HUES64 (cell line): ENCODE data around the gene RTTN.

Experiments used
- H3K27ac ChIP-seq: 2 replicates; pipeline ENCODE4 v1.7.0; 2013; ENCODE audit warnings: low read depth, low read length, inconsistent platforms
- H3K27me3 ChIP-seq: 2 replicates; pipeline ENCODE4 v1.6.1; 2013; ENCODE audit warnings: mild to moderate bottlenecking, low read length; ENCODE audit not compliant: insufficient read depth
- H3K36me3 ChIP-seq: 2 replicates; pipeline ENCODE4 v1.6.1; 2013; ENCODE audit warnings: mild to moderate bottlenecking, low read length; ENCODE audit not compliant: insufficient read depth
- H3K4me1 ChIP-seq: 2 replicates; pipeline ENCODE4 v1.6.1; 2013; ENCODE audit warnings: mild to moderate bottlenecking, low read length, moderate library complexity; ENCODE audit not compliant: insufficient read depth
- H3K4me3 ChIP-seq: 2 replicates; pipeline ENCODE4 v1.5.1; 2013; ENCODE audit warnings: mild to moderate bottlenecking, low read length, moderate library complexity
- H3K9ac ChIP-seq: 2 replicates; pipeline ENCODE4 v1.6.1; 2013; ENCODE audit warnings: mild to moderate bottlenecking, low read depth, low read length
- H3K9me3 ChIP-seq: 2 replicates; pipeline ENCODE4 v1.6.1; 2013; ENCODE audit warnings: low read depth, low read length; ENCODE audit not compliant: insufficient read depth
- WGBS: fragments of 150-250, 120-280 bp; methylation state at CpG from one replicate; pipeline ENCODE4 v1.1.7; 2013; ENCODE audit warnings: missing lambda C conversion rate; 5-methylcytosine and 5-hydroxymethylcytosine counted together

Gene RTTN

DNA sequence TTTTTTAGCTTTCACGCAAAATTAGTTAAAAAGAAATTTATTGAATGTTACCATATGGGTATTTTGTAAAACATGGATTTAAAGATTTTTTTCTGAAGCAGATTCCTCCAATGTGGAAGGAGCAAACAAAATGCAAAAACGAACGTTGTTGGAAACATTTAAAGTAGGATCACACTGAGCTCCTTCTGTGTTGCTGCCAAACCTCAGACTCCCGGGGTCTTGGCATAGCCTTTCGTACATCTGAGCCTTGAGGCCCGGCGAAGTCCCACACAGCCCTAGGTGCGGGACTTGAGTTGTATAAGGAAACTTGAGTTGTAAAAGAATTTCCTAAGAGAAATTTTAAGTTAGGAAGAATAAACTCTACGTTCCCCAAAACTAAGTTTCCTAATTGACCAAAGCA is 205.8 kb downstream of the RTTN start:
- Histone ChIP-seq H3K36me3 (no peaks in the 10 kb centered on the region), H3K4me1 (peaks cover 19% of the 10 kb centered on the region), H3K27me3 (no peaks in the 10 kb centered on the region), H3K9me3 (no peaks in the 10 kb centered on the region), H3K9ac (no peak overlapping the region), H3K27ac (no peak overlapping the region), H3K4me3 (no peak overlapping the region)
- WGBS = 95% methylated on average over 7 of the region's 9 CpGs

- no peak overlapping the region for H3K4me3 ChIP-seq
- peaks cover 19% of the 10 kb centered on the region for H3K4me1 ChIP-seq
- no peaks in the 10 kb centered on the region for H3K9me3 ChIP-seq
- H3K27ac ChIP-seq = no peak overlapping the region
- H3K36me3 ChIP-seq = no peaks in the 10 kb centered on the region
- no peaks in the 10 kb centered on the region for H3K27me3 ChIP-seq
- H3K9ac ChIP-seq = no peak overlapping the region
Measured at GRCh38 chr18:69998523-69998987, 206.9 kb downstream of the RTTN start.

- no peak overlapping the region for H3K27ac ChIP-seq
- no peaks in the 10 kb centered on the region for H3K9me3 ChIP-seq
- no peaks in the 10 kb centered on the region for H3K36me3 ChIP-seq
- H3K4me3 ChIP-seq = no peak overlapping the region
- H3K4me1 ChIP-seq = peaks cover 19% of the 10 kb centered on the region
- no peak overlapping the region for H3K9ac ChIP-seq
- WGBS = 93% methylated on average over 6 of the region's 7 CpGs
- H3K27me3 ChIP-seq = no peaks in the 10 kb centered on the region
Measured at GRCh38 chr18:69996951-69997798, 208.3 kb downstream of the RTTN start.

GRCh38 chr18:69996417-69996816 is 209.1 kb downstream of the RTTN start:
- Histone ChIP-seq H3K27me3 (no peaks in the 10 kb centered on the region), H3K36me3 (no peaks in the 10 kb centered on the region), H3K4me3 (no peak overlapping the region), H3K27ac (no peak overlapping the region), H3K4me1 (peaks cover 19% of the 10 kb centered on the region), H3K9ac (no peak overlapping the region), H3K9me3 (no peaks in the 10 kb centered on the region)
- WGBS = 77% methylated on average over 2 of the region's 2 CpGs

DNA sequence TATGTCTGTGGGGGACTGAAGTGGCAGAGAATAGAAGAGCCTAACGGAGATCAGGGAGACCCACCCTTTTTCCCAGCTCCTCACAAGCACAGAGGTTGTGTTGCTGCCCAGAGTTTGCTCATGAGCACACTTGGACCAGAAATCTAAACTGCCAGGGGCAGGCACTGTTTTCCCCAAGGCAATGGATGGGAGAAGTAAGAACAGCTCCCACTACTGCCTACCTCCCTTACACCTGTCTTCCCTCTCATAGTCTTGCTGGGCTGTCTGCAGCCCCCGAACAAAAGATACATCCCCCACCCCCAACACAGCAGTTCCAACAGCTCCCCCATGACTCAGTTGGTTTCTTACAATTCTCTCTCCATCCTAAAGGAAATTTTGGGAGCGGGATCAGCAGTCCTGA is 209.7 kb downstream of the RTTN start:
- Histone ChIP-seq H3K9me3 (no peaks in the 10 kb centered on the region), H3K9ac (no peak overlapping the region), H3K27ac (no peak overlapping the region), H3K27me3 (no peaks in the 10 kb centered on the region), H3K4me1 (peaks cover 19% of the 10 kb centered on the region), H3K4me3 (no peak overlapping the region), H3K36me3 (no peaks in the 10 kb centered on the region)
- 88% methylated on average over 3 of the region's 3 CpGs for WGBS

DNA sequence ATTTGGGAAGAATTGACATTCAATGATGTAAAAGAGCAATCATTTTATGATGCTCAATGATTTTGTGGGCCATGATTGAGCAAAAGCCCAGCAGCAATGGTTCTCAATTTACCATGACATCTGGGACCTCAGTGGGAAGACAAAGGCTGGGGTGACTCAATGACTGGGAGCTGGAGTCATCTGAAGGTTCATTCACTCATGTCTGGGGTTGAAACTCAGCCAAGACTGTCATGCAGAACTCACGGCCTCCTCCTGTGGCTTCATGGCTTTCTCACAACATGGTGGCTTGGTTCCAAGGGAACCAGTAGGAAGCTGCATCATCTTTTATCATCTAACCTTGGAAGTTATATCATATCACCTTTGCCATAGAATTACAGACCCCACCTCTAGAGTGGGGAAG is 212.7 kb downstream of the RTTN start:
- Histone ChIP-seq H3K9me3 (no peaks in the 10 kb centered on the region), H3K9ac (no peak overlapping the region), H3K27ac (no peak overlapping the region), H3K4me3 (no peak overlapping the region), H3K27me3 (no peaks in the 10 kb centered on the region), H3K36me3 (no peaks in the 10 kb centered on the region), H3K4me1 (peaks cover 18% of the 10 kb centered on the region)
- WGBS = 91% methylated on average over 1 of the region's 1 CpG

- Histone ChIP-seq H3K9me3 (no peaks in the 10 kb centered on the region), H3K36me3 (no peaks in the 10 kb centered on the region), H3K9ac (no peak overlapping the region), H3K27me3 (no peaks in the 10 kb centered on the region), H3K4me3 (no peak overlapping the region), H3K27ac (no peak overlapping the region), H3K4me1 (peaks cover 6% of the 10 kb centered on the region; the same call in 1 of the 2 replicates)
- no CpG with 5 or more reads among the region's 1 CpG for WGBS
Measured at GRCh38 chr18:69987870-69988269, 217.6 kb downstream of the RTTN start.

GRCh38 chr18:69985239-69985638 is 220.2 kb downstream of the RTTN start:
- Histone ChIP-seq H3K27ac (no peak overlapping the region), H3K36me3 (no peaks in the 10 kb centered on the region), H3K9ac (no peak overlapping the region), H3K27me3 (no peaks in the 10 kb centered on the region), H3K4me3 (no peak overlapping the region), H3K9me3 (no peaks in the 10 kb centered on the region), H3K4me1 (peaks cover 22% of the 10 kb centered on the region)
- 91% methylated on average over 4 of the region's 4 CpGs for WGBS

DNA sequence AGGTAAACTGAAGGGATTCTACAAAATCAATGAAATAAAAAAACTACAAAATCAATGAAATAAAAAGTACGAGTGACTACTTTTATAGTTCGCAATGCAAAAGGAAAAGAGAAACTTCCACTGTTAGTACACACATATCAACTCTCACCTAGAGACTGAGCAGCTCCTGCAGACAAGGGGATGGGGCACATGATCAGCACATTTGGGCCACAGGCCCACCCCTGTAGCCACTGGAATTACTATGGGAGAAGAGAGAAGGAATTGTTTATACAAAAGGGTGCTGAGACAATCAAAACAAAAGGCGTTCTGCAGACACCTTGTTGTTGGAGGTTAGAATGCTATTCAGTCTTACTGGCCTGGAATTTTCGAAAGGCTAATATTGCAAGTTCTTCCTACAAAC is 223.1 kb downstream of the RTTN start:
- Histone ChIP-seq H3K4me1 (peaks cover 22% of the 10 kb centered on the region), H3K4me3 (no peak overlapping the region), H3K9me3 (no peaks in the 10 kb centered on the region), H3K27ac (peak overlapping the region; percentile 45; the same call in 1 of the 2 replicates), H3K9ac (no peak overlapping the region), H3K27me3 (no peaks in the 10 kb centered on the region), H3K36me3 (no peaks in the 10 kb centered on the region)
- 83% methylated on average over 4 of the region's 4 CpGs for WGBS

DNA sequence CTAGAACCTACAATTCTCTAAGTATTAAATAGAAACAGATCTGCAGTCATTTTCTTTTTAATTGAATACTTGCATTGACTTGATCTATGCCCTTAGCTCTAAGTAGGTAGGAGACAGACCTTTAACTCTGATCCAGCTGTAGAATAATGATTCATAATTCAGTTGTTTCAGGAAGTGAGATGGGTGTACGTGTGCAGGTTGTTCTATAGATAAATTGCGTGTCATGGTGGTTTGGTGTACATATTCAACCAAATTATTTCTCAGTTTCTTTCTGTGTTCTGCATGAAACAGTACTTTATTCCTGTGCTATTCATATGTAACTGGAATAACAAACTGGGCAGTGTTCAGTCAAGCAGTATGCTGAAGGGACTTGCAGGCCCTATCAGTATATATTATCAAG is 223.5 kb downstream of the RTTN start:
- WGBS = 83% methylated on average over 1 of the region's 2 CpGs
- Histone ChIP-seq H3K9me3 (0 out of 2 replicates have a peak, but pooled peaks cover 3% of the 10 kb centered on the region), H3K4me1 (peaks cover 22% of the 10 kb centered on the region), H3K4me3 (no peak overlapping the region), H3K27ac (peak overlapping the region; percentile 45; the same call in 1 of the 2 replicates), H3K9ac (no peak overlapping the region), H3K27me3 (no peaks in the 10 kb centered on the region), H3K36me3 (no peaks in the 10 kb centered on the region)

DNA sequence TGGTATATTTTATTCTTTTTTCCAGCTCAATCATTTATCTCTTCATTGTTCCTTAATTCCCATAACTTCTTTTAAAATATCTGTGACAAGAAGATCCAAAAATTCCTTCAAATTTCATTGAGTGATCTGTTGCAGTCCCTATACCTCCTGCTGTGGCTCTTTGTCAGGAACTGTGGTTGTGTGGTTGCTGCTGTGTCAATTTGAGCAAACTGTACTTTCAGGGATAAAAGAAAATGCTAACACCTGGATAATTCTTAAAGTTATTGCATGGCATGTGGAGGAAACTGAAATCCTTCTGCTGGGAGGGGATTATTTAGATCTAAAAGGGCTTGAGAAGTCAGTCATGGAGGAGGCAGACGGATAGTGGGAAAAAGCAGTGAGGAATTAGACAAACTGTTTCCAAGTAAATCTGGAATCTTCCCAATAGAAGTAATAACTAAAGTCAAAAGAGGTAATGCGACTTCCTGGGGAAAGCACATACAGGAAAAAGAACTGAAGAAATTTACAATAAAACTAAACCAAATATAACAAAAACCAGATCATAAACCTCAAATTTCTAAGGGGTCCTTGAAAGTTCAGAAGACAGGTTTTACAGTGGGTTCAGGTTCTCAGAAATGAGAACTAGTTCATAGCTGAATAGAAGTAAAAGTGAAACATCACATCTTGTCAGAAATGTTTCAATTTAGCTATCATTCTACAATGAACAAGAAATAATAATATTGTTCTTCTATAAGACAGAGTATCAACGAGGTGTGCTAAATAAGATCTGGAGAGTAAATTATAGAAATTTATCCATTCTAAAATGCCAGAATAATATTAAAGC is 224.3 kb downstream of the RTTN start:
- H3K36me3 ChIP-seq = no peaks in the 10 kb centered on the region
- 88% methylated on average over 2 of the region's 3 CpGs for WGBS
- H3K4me1 ChIP-seq = peaks cover 22% of the 10 kb centered on the region
- no peak overlapping the region for H3K27ac ChIP-seq
- peaks cover 8% of the 10 kb centered on the region; the same call in 1 of the 2 replicates for H3K9me3 ChIP-seq
- no peak overlapping the region for H3K4me3 ChIP-seq
- no peaks in the 10 kb centered on the region for H3K27me3 ChIP-seq
- H3K9ac ChIP-seq = no peak overlapping the region
